Bronchial epithelial cell (primary cell): ENCODE results near the gene MKS1. TPM values are rescaled to one million over a fixed set of nuclear protein-coding genes. Genes with fewer than 3 reads are reported as not detected.

Experiments
- DNase-seq: peaks from one replicate; pipeline ENCODE4 v3.0.0-alpha.2; 2010; ENCODE audit warnings: low read depth
- FAIRE-seq: peaks from 2 replicates; lab custom pipeline; 2011; peaks lifted over from hg19 to GRCh38; lab: Jason Lieb, UNC
- H3K27me3 ChIP-seq: 2 replicates; pipeline ENCODE4 v1.5.1; 2011; ENCODE audit warnings: low read length; ENCODE audit not compliant: control insufficient read depth, insufficient read depth
- H3K36me3 ChIP-seq: 2 replicates; pipeline ENCODE4 v1.5.1; 2011; ENCODE audit warnings: low read length; ENCODE audit not compliant: control insufficient read depth, insufficient read depth
- H3K4me3 ChIP-seq: 2 replicates; pipeline ENCODE4 v1.5.1; 2011; ENCODE audit warnings: mild to moderate bottlenecking, low read depth, low read length, control low read depth
- CTCF ChIP-seq: IDR thresholded peaks from 2 replicates; pipeline ENCODE4 v1.5.1; 2011; ENCODE audit warnings: mild to moderate bottlenecking, moderate library complexity, low read length, control low read depth, inconsistent platforms; ENCODE audit not compliant: insufficient read depth, severe bottlenecking
- total RNA-seq: library from RNA; depleted of rRNA; stranded (reverse); fragments of >200 nt; gene quantifications from 2 replicates; pipeline ENCODE4 v1.2.1, GENCODE V29; 2014

The MKS1 gene
- total RNA-seq, 1 donor from 2014 or later, result 11.1 TPM

- Histone ChIP-seq H3K36me3 (peaks cover 4% of the 10 kb centered on the region), H3K27me3 (no peaks in the 10 kb centered on the region), H3K4me3 (no peak overlapping the region)
- FAIRE-seq (no peak), DNase-seq (no peak)
- TF ChIP-seq CTCF, result no peak
Observed at GRCh38 chr17:58205936-58206335, 13.1 kb downstream of the MKS1 start.

GRCh38 chr17:58204796-58205195 lies 14.3 kb downstream of the MKS1 start:
- no peak for DNase-seq
- H3K27me3 ChIP-seq, result no peaks in the 10 kb centered on the region
- H3K36me3 ChIP-seq, result peaks cover 2% of the 10 kb centered on the region
- TF ChIP-seq CTCF, result no peak
- H3K4me3 ChIP-seq, result no peak overlapping the region
- FAIRE-seq, result no peak

GRCh38 chr17:58202859-58203258 lies 16.2 kb downstream of the MKS1 start:
- no peaks in the 10 kb centered on the region for H3K27me3 ChIP-seq
- FAIRE-seq (peak; percentile 43), DNase-seq (no peak)
- TF ChIP-seq CTCF, result no peak
- H3K36me3 ChIP-seq, result peaks cover 2% of the 10 kb centered on the region
- no peak overlapping the region for H3K4me3 ChIP-seq

GRCh38 chr17:58200024-58200633 lies 18.9 kb downstream of the MKS1 start:
- FAIRE-seq (no peak), DNase-seq (peak; percentile 38)
- TF ChIP-seq CTCF, result peak; percentile 49
- Histone ChIP-seq H3K4me3 (no peak overlapping the region), H3K36me3 (no peaks in the 10 kb centered on the region), H3K27me3 (peaks cover under 1% of the 10 kb centered on the region)

- H3K36me3 ChIP-seq, result no peaks in the 10 kb centered on the region
- peaks cover 4% of the 10 kb centered on the region for H3K27me3 ChIP-seq
- TF ChIP-seq CTCF, result no peak
- no peak for FAIRE-seq
- no peak for DNase-seq
- no peak overlapping the region for H3K4me3 ChIP-seq
Observed at GRCh38 chr17:58196610-58197009, 22.4 kb downstream of the MKS1 start.
